Mesenchymal stem cell (in vitro differentiated cells and primary cell): ENCODE results near the gene CARD19.

Experiments
- DNase-seq: peaks from one replicate; pipeline ENCODE4 v3.0.0-alpha.2; 2013
- H2AFZ ChIP-seq: one replicate; pipeline ENCODE4 v1.6.1; 2013; ENCODE audit warnings: low read depth, mild to moderate bottlenecking, control low read depth, inconsistent platforms, low read length, moderate library complexity
- H2AK5ac ChIP-seq: 2 replicates; pipeline ENCODE4 v1.6.1; 2013; ENCODE audit warnings: low read length, moderate library complexity, mild to moderate bottlenecking, inconsistent platforms; ENCODE audit not compliant: severe bottlenecking
- H2BK120ac ChIP-seq: one replicate; pipeline ENCODE4 v1.6.1; 2013; ENCODE audit warnings: low read depth, mild to moderate bottlenecking, inconsistent platforms, low read length, moderate library complexity
- H2BK12ac ChIP-seq, 2 experiments: one replicate each; pipeline ENCODE4 v1.6.1; 2013; ENCODE audit warnings: inconsistent platforms in 2 of 2, low read length in 2 of 2, mild to moderate bottlenecking in 2 of 2, moderate library complexity in 2 of 2, control low read depth in 1 of 2
- H2BK15ac ChIP-seq: one replicate; pipeline ENCODE4 v1.6.1; 2013; ENCODE audit warnings: mild to moderate bottlenecking, low read depth, inconsistent platforms; ENCODE audit not compliant: poor library complexity, severe bottlenecking
- H2BK5ac ChIP-seq: 2 replicates; pipeline ENCODE4 v1.6.1; 2013; ENCODE audit warnings: low read depth, mild to moderate bottlenecking, low read length, control low read depth, inconsistent platforms; ENCODE audit not compliant: poor library complexity, severe bottlenecking
- H3K14ac ChIP-seq, 2 experiments: one replicate each; pipeline ENCODE4 v1.6.1; 2013; ENCODE audit warnings: inconsistent platforms in 2 of 2, low read length in 2 of 2, control low read depth in 1 of 2, mild to moderate bottlenecking in 1 of 2, moderate library complexity in 1 of 2
- H3K18ac ChIP-seq, 2 experiments: one replicate each; pipeline ENCODE4 v1.6.1; 2013; ENCODE audit warnings: inconsistent platforms in 2 of 2, low read length in 2 of 2, control low read depth in 1 of 2, low read depth in 1 of 2, mild to moderate bottlenecking in 1 of 2
- H3K23ac ChIP-seq, 2 experiments: one replicate each; pipeline ENCODE4 v1.6.1; 2013; ENCODE audit warnings: inconsistent platforms in 2 of 2, low read length in 2 of 2, mild to moderate bottlenecking in 2 of 2, moderate library complexity in 2 of 2, control low read depth in 1 of 2
- H3K27ac ChIP-seq: 2 replicates; pipeline ENCODE4 v1.5.1; 2013; ENCODE audit warnings: mild to moderate bottlenecking, moderate library complexity, low read length, control low read depth, inconsistent platforms; ENCODE audit not compliant: poor library complexity, severe bottlenecking
- H3K27me3 ChIP-seq, 2 experiments: 2 replicates each; pipeline versions ENCODE4 v1.6.1 to v1.7.0; 2013; ENCODE audit warnings: low read length in 2 of 2, mild to moderate bottlenecking in 2 of 2, moderate library complexity in 2 of 2, control low read depth in 1 of 2, inconsistent platforms in 1 of 2; ENCODE audit not compliant: control insufficient read depth in 1 of 2, insufficient read depth in 1 of 2
- H3K36me3 ChIP-seq, 2 experiments: 2 replicates each; pipeline versions ENCODE4 v1.6.1 to v1.7.0; 2013; ENCODE audit warnings: low read length in 2 of 2, control low read depth in 1 of 2, inconsistent platforms in 1 of 2, low read depth in 1 of 2, mild to moderate bottlenecking in 1 of 2; ENCODE audit not compliant: insufficient read depth in 2 of 2, control insufficient read depth in 1 of 2
- H3K4ac ChIP-seq, 2 experiments: one replicate each; pipeline ENCODE4 v1.6.1; 2013; ENCODE audit warnings: inconsistent platforms in 2 of 2, low read length in 2 of 2, mild to moderate bottlenecking in 2 of 2, moderate library complexity in 2 of 2, control low read depth in 1 of 2, low read depth in 1 of 2
- H3K4me1 ChIP-seq: 2 replicates; pipeline ENCODE4 v1.6.1; 2013; ENCODE audit warnings: low read depth, low read length, control low read depth; ENCODE audit not compliant: control insufficient read depth, insufficient read depth
- H3K4me2 ChIP-seq: 2 replicates; pipeline ENCODE4 v1.6.1; 2013; ENCODE audit warnings: low read length, mild to moderate bottlenecking, inconsistent platforms; ENCODE audit not compliant: poor library complexity, severe bottlenecking
- H3K4me3 ChIP-seq, 2 experiments: 2 replicates each; pipeline versions ENCODE4 v1.5.1 to v1.7.0; 2013; ENCODE audit warnings: low read length in 2 of 2, mild to moderate bottlenecking in 2 of 2, control low read depth in 1 of 2, low read depth in 1 of 2; ENCODE audit not compliant: insufficient read depth in 1 of 2
- H3K79me1 ChIP-seq: replicated peaks from 2 replicates; pipeline ENCODE4 v1.6.1; 2013; ENCODE audit warnings: mild to moderate bottlenecking, control low read depth, low read length, inconsistent platforms; ENCODE audit not compliant: poor library complexity, severe bottlenecking
- H3K9ac ChIP-seq: 2 replicates; pipeline ENCODE4 v1.7.0; 2013; ENCODE audit warnings: mild to moderate bottlenecking, low read length, moderate library complexity
- H3K9me3 ChIP-seq: 2 replicates; pipeline ENCODE4 v1.7.0; 2013; ENCODE audit warnings: mild to moderate bottlenecking, low read length; ENCODE audit not compliant: control insufficient read depth
- H4K8ac ChIP-seq: one replicate; pipeline ENCODE4 v1.6.1; 2013; ENCODE audit warnings: inconsistent platforms, mild to moderate bottlenecking, low read length, moderate library complexity
- H4K91ac ChIP-seq: one replicate; pipeline ENCODE4 v1.6.1; 2013; ENCODE audit warnings: mild to moderate bottlenecking, low read length, inconsistent platforms
- WGBS: methylation state at CpG from one replicate; pipeline ENCODE4 v1.1.7; 2013; ENCODE audit warnings: mixed read lengths; 5-methylcytosine and 5-hydroxymethylcytosine counted together

The CARD19 gene

DNA sequence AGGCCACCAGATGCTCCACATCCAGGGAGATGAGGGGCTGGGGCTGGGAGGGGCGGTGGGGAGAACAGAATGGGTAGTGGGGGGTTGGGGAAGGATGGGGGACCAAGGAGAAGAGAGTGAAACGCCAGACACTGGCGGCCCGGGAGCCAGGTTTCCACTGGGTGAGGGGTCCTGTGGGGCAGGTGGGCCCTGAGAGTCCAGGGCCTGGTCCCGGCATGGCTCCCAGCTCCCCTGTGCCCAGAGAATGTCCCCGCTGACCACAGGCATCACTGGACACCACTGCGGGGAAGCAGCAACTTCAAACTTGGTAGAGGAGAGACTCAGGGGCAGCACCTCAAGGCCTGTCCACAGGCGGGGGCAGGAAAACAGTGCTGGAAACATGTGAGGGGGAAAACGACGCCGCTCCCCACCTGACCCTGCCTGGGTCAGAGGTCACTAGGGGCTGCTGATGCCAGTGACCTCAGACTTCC, 24.9 kb downstream of the CARD19 start:
- no peak overlapping the region for H2AFZ ChIP-seq
- H3K4me2 ChIP-seq = no peak overlapping the region
- 94% methylated on average over 8 of the region's 11 CpGs for WGBS
- no peaks in the 10 kb centered on the region for H3K9me3 ChIP-seq
- H3K27ac ChIP-seq = no peak overlapping the region
- H3K18ac ChIP-seq = peak overlapping the region in 1 of 2 experiments; percentile 16
- no peak overlapping the region for H4K8ac ChIP-seq
- no peak overlapping the region for H2BK15ac ChIP-seq
- peak overlapping the region in 1 of 2 experiments; percentile 28 for H3K4ac ChIP-seq
- no peak overlapping the region for H2BK5ac ChIP-seq
- H3K23ac ChIP-seq = no peak overlapping the region
- H2AK5ac ChIP-seq = no peak overlapping the region
- H4K91ac ChIP-seq = no peak overlapping the region
- peaks cover 16 to 46% of the 10 kb centered on the region in 2 experiments for H3K36me3 ChIP-seq
- no peak for DNase-seq
- H2BK12ac ChIP-seq = peak overlapping the region in 1 of 2 experiments; percentile 51
- no peak overlapping the region for H3K4me3 ChIP-seq
- no peaks in the 10 kb centered on the region for H3K27me3 ChIP-seq
- peaks cover 29% of the 10 kb centered on the region for H3K4me1 ChIP-seq
- H2BK120ac ChIP-seq = no peak overlapping the region
- no peak overlapping the region for H3K14ac ChIP-seq
- H3K79me1 ChIP-seq = peaks cover 7% of the 10 kb centered on the region
- H3K9ac ChIP-seq = no peak overlapping the region

DNA sequence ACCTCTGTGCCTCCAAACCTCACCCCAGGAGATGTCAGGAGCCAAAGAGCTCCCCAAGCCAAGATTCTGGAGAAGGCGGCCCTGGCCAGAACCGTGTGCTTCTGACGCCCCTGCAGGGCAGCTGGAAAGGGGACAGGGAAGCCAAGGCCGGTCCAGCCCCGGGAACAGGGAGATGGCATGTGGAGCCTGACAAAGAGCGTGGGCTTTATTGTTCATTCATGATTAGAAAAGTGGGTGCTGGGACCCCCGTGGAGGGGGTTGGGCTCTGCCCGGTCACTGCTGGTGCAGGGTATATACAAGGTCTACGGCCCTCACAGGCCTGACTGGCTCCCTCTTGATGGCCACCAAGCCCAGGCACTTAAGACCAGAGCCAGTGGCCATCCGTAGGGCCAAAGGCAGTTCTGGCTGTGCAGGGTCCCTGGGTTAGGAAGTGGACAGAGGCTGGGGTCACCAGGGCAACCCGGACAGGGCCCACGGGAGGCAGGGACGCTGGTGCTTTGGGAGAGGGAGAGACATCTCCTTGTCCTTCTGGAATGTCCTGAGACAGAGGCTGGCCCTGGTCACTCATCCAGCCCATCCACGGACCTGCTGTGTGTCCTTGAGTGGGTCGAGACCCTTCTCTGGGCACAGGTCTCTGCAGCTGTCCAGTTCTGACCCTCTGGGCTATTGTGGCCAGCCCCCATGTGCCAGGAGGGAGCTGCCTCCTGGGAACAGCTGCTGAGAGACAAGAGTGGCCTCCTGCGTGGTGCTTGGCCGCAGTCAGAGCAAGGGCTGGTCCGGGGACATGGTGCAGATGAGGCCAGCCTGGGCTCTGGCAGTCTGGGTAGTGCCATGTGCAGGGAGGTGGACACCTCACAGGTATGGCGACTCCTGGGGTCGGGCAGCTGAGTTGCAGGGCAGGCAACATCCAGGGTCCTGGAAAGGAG, 25.6 kb downstream of the CARD19 start:
- no peak overlapping the region for H3K27ac ChIP-seq
- whole genome bisulfite sequencing = 95% methylated on average over 20 of the region's 20 CpGs
- H3K23ac ChIP-seq = no peak overlapping the region

DNA sequence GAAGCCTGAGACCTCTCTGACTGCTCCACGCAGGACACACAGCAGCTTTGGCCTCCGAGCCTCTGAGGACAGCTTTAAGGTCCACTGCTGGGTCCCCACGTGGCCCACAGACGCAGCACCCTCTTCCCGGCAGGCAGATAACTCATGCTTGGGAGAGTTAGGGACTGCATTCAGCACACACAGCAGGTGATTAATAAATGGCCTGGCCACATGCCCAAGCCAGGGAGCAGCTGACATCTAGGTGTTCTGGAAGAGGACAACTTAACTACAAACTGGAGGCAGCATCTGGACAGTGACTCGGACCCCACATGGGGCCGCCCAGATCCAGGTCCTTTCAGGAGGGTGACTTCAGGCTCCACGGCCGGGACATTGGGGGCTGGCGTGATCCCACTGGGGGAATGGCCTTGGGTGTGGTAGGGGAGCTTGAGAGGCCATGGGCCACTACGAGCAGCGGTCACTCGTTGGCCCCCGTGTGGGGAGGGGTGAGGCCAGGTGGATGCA, 26.8 kb downstream of the CARD19 start:
- peaks cover 42% of the 10 kb centered on the region for H3K4me1 ChIP-seq
- H3K27ac ChIP-seq = no peak overlapping the region
- H4K8ac ChIP-seq = no peak overlapping the region
- H3K27me3 ChIP-seq = no peaks in the 10 kb centered on the region
- no peak overlapping the region for H2AFZ ChIP-seq
- no peak overlapping the region for H3K14ac ChIP-seq
- DNase-seq = no peak
- peaks cover 16 to 52% of the 10 kb centered on the region in 2 experiments for H3K36me3 ChIP-seq
- H3K9ac ChIP-seq = no peak overlapping the region
- H3K9me3 ChIP-seq = no peaks in the 10 kb centered on the region
- H2BK5ac ChIP-seq = no peak overlapping the region
- H3K4ac ChIP-seq = no peak overlapping the region
- no peak overlapping the region for H3K23ac ChIP-seq
- peaks cover 14% of the 10 kb centered on the region for H3K79me1 ChIP-seq
- no peak overlapping the region for H3K18ac ChIP-seq
- no peak overlapping the region for H3K4me3 ChIP-seq
- H2BK12ac ChIP-seq = no peak overlapping the region
- H2BK15ac ChIP-seq = no peak overlapping the region
- H4K91ac ChIP-seq = no peak overlapping the region
- WGBS = 91% methylated on average over 14 of the region's 14 CpGs
- H2AK5ac ChIP-seq = no peak overlapping the region
- no peak overlapping the region for H3K4me2 ChIP-seq
- H2BK120ac ChIP-seq = no peak overlapping the region

More for the DNA sequence above, 25.6 kb downstream of the CARD19 start:
- Histone ChIP-seq H3K4me2 (no peak overlapping the region), H3K4ac (no peak overlapping the region), H3K9ac (no peak overlapping the region), H2BK120ac (no peak overlapping the region), H2AFZ (no peak overlapping the region), H2AK5ac (no peak overlapping the region), H2BK12ac (no peak overlapping the region), H3K27me3 (no peaks in the 10 kb centered on the region), H2BK5ac (no peak overlapping the region), H3K14ac (no peak overlapping the region), H3K9me3 (no peaks in the 10 kb centered on the region), H3K18ac (no peak overlapping the region), H2BK15ac (no peak overlapping the region), H3K79me1 (peaks cover 14% of the 10 kb centered on the region), H4K91ac (no peak overlapping the region), H4K8ac (no peak overlapping the region), H3K4me1 (peaks cover 31% of the 10 kb centered on the region), H3K4me3 (no peak overlapping the region), H3K36me3 (peaks cover 16 to 52% of the 10 kb centered on the region in 2 experiments)
- DNase-seq = no peak

DNA sequence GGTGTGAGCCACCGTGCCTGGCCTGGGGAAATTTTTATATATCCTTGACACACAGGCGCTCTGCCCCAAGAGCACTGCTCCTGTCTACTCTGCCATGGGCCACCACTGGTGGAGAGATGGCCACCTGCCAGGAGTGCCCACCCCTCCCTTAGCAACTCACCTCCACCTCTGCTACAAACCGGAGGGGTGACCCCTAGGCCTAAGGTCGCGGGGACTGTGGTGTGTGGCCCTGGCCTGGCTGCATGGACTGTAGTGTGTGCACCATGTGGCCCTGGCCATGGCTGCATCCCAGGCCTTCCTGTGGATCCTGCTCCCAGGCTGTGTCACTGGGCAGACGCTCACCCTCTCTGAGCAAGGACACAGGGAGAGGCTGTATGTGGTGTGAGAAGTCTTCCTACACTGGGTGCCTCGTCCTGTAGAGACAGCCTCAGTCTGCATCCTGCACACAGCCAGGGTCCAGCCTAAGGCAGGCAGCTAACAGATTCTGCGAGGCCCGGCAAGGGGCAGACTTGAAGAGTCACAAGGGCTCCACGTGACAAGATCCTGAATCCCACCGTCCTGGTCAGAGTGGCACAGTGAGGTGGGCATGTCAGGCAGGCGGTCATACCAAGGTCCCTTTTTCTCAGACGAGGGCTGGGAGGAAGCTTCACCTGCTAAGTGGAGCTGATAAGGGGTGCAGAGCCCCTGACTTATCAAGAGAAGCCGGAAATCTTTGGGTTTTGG, 27.7 kb downstream of the CARD19 start:
- Histone ChIP-seq H4K8ac (no peak overlapping the region), H3K4me3 (no peak overlapping the region), H3K4me1 (peaks cover 52% of the 10 kb centered on the region), H3K27ac (no peak overlapping the region), H3K36me3 (peaks cover 16 to 57% of the 10 kb centered on the region in 2 experiments), H2AK5ac (no peak overlapping the region), H3K14ac (no peak overlapping the region), H3K27me3 (no peaks in the 10 kb centered on the region), H3K4ac (no peak overlapping the region), H3K4me2 (no peak overlapping the region), H3K23ac (no peak overlapping the region), H3K9me3 (no peaks in the 10 kb centered on the region), H3K9ac (no peak overlapping the region), H4K91ac (peak overlapping the region; percentile 36), H2BK5ac (no peak overlapping the region), H3K18ac (no peak overlapping the region), H2BK12ac (no peak overlapping the region), H2AFZ (no peak overlapping the region), H2BK120ac (no peak overlapping the region), H3K79me1 (peaks cover 22% of the 10 kb centered on the region), H2BK15ac (no peak overlapping the region)
- no peak for DNase-seq
- WGBS = 87% methylated on average over 14 of the region's 14 CpGs
